Measurements from ENCODE around the gene STK17A. TPM values are rescaled to one million over a fixed set of nuclear protein-coding genes. Genes with fewer than 3 reads are reported as not detected.
"Not testable (repeated sequence)": the region's sequence is repeated elsewhere in the genome, so short reads cannot be mapped to it uniquely, and the experiment has no call there.

Gene STK17A
- total and polyA plus RNA-seq, 5 donors from 2014 or later, result 104 to 139 (median 110) TPM

DNA sequence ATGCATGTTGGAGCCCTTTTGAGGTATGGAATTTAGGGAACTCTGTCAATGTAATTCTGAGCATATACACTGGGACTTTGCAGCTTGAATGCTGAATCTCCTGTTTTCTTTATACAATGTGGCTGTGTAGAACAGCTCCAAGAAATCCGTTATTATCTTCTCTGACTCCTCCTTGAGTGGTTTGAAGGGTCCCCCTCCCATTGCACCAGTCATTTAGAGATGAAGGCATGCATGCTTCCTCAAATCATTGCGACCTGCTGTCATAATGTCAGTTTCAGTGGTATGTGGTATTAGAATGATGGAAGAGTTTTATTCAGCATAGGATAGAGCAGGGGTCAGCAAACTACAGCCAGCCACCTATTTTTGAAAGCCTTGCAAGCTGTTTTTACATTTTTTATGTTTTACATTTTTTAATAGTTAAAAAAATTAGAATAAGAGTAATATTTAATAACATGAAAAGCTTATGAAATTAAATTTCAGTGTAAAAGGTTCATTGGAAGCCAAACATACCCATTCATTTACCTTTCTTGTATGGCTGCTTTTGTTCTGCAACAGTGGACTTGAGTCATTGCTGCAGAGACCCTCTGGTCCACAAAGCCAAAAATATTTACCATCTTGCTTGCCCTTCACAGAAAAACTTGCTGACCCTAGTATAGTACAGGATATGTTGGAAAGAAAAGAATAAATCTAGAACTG, 8.1 kb downstream of the STK17A start:
- Histone ChIP-seq H3K36me3 (ENCODE audit: control insufficient read depth, insufficient read depth, low read length) (peaks cover 4% of the 10 kb centered on the region), H3K27me3 (ENCODE audit: control insufficient read depth, insufficient read depth, low read length) (no peaks in the 10 kb centered on the region), H3K4me1 (ENCODE audit: control insufficient read depth, insufficient read depth, low read length, poor library complexity, severe bottlenecking) (peaks cover 88% of the 10 kb centered on the region), H3K27ac (ENCODE audit: insufficient read depth, low read length, poor library complexity, severe bottlenecking) (no peak overlapping the region), H3K4me3 (ENCODE audit: low read depth, low read length) (peak overlapping the region; percentile 51), H3K9me3 (ENCODE audit: control insufficient read depth in 2 of 2, low read length in 2 of 2) (no peaks in the 10 kb centered on the region)
- ATAC-seq (ENCODE audit: low read depth in 2 of 2) (no peak), DNase-seq (peak in 1 of 3 donors; percentile 58)
- Mint-ChIP-seq H3K36me3 (peaks cover 12% of the 10 kb centered on the region), H3K4me3 (peak overlapping the region; percentile 38 to 83 (median 74)), H3K27ac (peak overlapping the region; percentile 37 to 84 (median 83)), H3K4me1 (peaks cover 58 to 91% (median 76%) of the 10 kb centered on the region in 4 donors), H3K9me3 (no peaks in the 10 kb centered on the region), H3K27me3 (no peaks in the 10 kb centered on the region)

DNA sequence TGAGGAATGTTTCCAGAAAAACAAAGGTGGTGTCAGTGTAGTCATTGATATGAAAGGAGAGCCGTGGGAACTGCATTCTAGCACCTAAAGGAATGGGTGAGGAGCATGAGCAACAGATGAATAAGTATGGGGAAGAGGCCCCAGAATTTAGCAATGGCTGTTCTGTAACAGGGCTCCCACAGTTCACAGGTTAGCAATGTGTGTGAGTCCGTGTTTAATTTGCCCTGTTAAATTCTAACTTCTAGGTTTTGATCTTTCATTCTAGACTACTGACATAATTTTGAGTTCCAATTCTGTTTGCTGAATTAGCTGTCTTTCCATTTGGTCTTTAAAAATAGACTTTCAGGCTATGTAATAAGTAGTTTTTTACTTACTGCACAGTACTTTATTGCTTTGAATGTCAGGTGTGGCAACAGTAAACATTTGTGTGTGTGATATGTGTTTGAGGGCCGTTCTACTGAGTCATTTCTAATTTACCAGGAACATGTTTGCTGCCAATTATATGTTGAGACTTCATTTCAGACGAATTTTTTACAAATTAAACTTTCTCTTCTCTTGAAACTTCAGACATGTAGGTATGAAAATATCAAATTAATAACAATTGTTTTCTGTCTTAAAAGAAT, 8.8 kb downstream of the STK17A start:
- peak overlapping the region; percentile 72 to 83 (median 75) for H3K4me3 Mint-ChIP-seq
- Histone ChIP-seq H3K27me3 (ENCODE audit: control insufficient read depth, insufficient read depth, low read length) (no peaks in the 10 kb centered on the region), H3K9me3 (ENCODE audit: control insufficient read depth in 2 of 2, low read length in 2 of 2) (no peaks in the 10 kb centered on the region), H3K4me1 (ENCODE audit: control insufficient read depth, insufficient read depth, low read length, poor library complexity, severe bottlenecking) (peaks cover 84% of the 10 kb centered on the region), H3K27ac (ENCODE audit: insufficient read depth, low read length, poor library complexity, severe bottlenecking) (peak overlapping the region; percentile 17), H3K36me3 (ENCODE audit: control insufficient read depth, insufficient read depth, low read length) (peaks cover 11% of the 10 kb centered on the region), H3K4me3 (ENCODE audit: low read depth, low read length) (peak overlapping the region; percentile 51)
- peak overlapping the region; percentile 27 to 84 (median 83) for H3K27ac Mint-ChIP-seq
- no peaks in the 10 kb centered on the region for H3K27me3 Mint-ChIP-seq
- ATAC-seq (ENCODE audit: low read depth in 2 of 2) (no peak), DNase-seq (no peak)
- H3K36me3 Mint-ChIP-seq, result peaks cover 17% of the 10 kb centered on the region
- H3K9me3 Mint-ChIP-seq, result no peaks in the 10 kb centered on the region
- H3K4me1 Mint-ChIP-seq, result peaks cover 58 to 86% (median 72%) of the 10 kb centered on the region in 4 donors

DNA sequence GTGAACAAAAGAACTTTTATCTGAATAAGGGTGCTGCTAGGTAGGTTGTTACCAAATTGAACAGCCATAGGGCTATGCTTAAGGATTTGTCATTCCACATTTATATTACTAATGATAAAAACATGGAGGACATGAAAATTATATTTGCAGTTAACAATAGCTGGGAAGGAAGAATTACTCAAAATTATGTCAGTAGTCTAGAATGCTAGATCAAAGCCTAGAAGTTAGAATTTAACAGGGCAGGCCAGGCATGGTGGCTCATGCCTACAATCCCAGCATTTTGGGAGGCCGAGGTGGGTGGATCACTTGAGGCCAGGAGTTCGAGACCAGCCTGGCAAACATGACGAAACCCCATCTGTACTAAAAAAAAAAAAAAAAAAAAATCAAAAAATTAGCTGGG, 9.4 kb downstream of the STK17A start:
- Histone ChIP-seq H3K27ac (ENCODE audit: insufficient read depth, low read length, poor library complexity, severe bottlenecking) (peak overlapping the region; percentile 17), H3K4me3 (ENCODE audit: low read depth, low read length) (peak overlapping the region; percentile 51), H3K9me3 (ENCODE audit: control insufficient read depth in 2 of 2, low read length in 2 of 2) (no peaks in the 10 kb centered on the region), H3K27me3 (ENCODE audit: control insufficient read depth, insufficient read depth, low read length) (no peaks in the 10 kb centered on the region), H3K4me1 (ENCODE audit: control insufficient read depth, insufficient read depth, low read length, poor library complexity, severe bottlenecking) (peaks cover 81% of the 10 kb centered on the region), H3K36me3 (ENCODE audit: control insufficient read depth, insufficient read depth, low read length) (peaks cover 18% of the 10 kb centered on the region)
- Mint-ChIP-seq H3K27ac (peak overlapping the region in 1 of 3 donors; percentile 83), H3K9me3 (no peaks in the 10 kb centered on the region), H3K36me3 (peaks cover 21% of the 10 kb centered on the region), H3K4me3 (peak overlapping the region; percentile 28 to 83 (median 66)), H3K4me1 (peaks cover 54 to 82% (median 71%) of the 10 kb centered on the region in 4 donors), H3K27me3 (no peaks in the 10 kb centered on the region)
- ATAC-seq (ENCODE audit: low read depth in 2 of 2), result no peak
- no peak for DNase-seq

GRCh38 chr7:43593010-43593409, 10.1 kb downstream of the STK17A start:
- H3K36me3 Mint-ChIP-seq, result peaks cover 21% of the 10 kb centered on the region
- H3K27ac Mint-ChIP-seq, result peak overlapping the region; percentile 43 to 90 (median 76)
- peaks cover 24% of the 10 kb centered on the region for H3K36me3 ChIP-seq (ENCODE audit: control insufficient read depth, insufficient read depth, low read length)
- no peaks in the 10 kb centered on the region for H3K9me3 Mint-ChIP-seq
- ATAC-seq (ENCODE audit: low read depth in 2 of 2), result no peak
- H3K27me3 Mint-ChIP-seq, result no peaks in the 10 kb centered on the region
- H3K4me3 ChIP-seq (ENCODE audit: low read depth, low read length), result peak overlapping the region; percentile 4
- H3K9me3 ChIP-seq (ENCODE audit: control insufficient read depth in 2 of 2, low read length in 2 of 2), result no peaks in the 10 kb centered on the region
- H3K4me3 Mint-ChIP-seq, result peak overlapping the region in 3 of 4 donors; percentile 58 to 82 (median 71)
- peak overlapping the region; percentile 28 for H3K27ac ChIP-seq (ENCODE audit: insufficient read depth, low read length, poor library complexity, severe bottlenecking)
- H3K4me1 Mint-ChIP-seq, result peaks cover 54 to 78% (median 68%) of the 10 kb centered on the region in 4 donors
- peaks cover 74% of the 10 kb centered on the region for H3K4me1 ChIP-seq (ENCODE audit: control insufficient read depth, insufficient read depth, low read length, poor library complexity, severe bottlenecking)
- no peaks in the 10 kb centered on the region for H3K27me3 ChIP-seq (ENCODE audit: control insufficient read depth, insufficient read depth, low read length)
- DNase-seq, result no peak

GRCh38 chr7:43594020-43594419, 11.1 kb downstream of the STK17A start:
- H3K27me3 ChIP-seq (ENCODE audit: control insufficient read depth, insufficient read depth, low read length), result no peaks in the 10 kb centered on the region
- no peak for ATAC-seq (ENCODE audit: low read depth in 2 of 2)
- Mint-ChIP-seq H3K36me3 (peaks cover 29% of the 10 kb centered on the region), H3K4me1 (peaks cover 51 to 73% (median 64%) of the 10 kb centered on the region in 4 donors), H3K9me3 (no peaks in the 10 kb centered on the region), H3K27ac (peak overlapping the region; percentile 87 to 95 (median 90)), H3K27me3 (no peaks in the 10 kb centered on the region), H3K4me3 (peak overlapping the region; percentile 58 to 88 (median 76))
- no peak for DNase-seq
- peaks cover 64% of the 10 kb centered on the region for H3K4me1 ChIP-seq (ENCODE audit: control insufficient read depth, insufficient read depth, low read length, poor library complexity, severe bottlenecking)
- H3K27ac ChIP-seq (ENCODE audit: insufficient read depth, low read length, poor library complexity, severe bottlenecking), result no peak overlapping the region
- peak overlapping the region; percentile 56 for H3K4me3 ChIP-seq (ENCODE audit: low read depth, low read length)
- H3K36me3 ChIP-seq (ENCODE audit: control insufficient read depth, insufficient read depth, low read length), result peaks cover 33% of the 10 kb centered on the region
- H3K9me3 ChIP-seq (ENCODE audit: control insufficient read depth in 2 of 2, low read length in 2 of 2), result no peaks in the 10 kb centered on the region

- Mint-ChIP-seq H3K4me1 (peaks cover 45 to 64% (median 56%) of the 10 kb centered on the region in 4 donors), H3K4me3 (peak overlapping the region in 1 of 4 donors; percentile 9), H3K36me3 (peaks cover 37% of the 10 kb centered on the region)
- H3K4me3 ChIP-seq (ENCODE audit: low read depth, low read length); H3K27me3 Mint-ChIP-seq; ATAC-seq (ENCODE audit: low read depth in 2 of 2); H3K27ac Mint-ChIP-seq; H3K9me3 Mint-ChIP-seq; H3K9me3 ChIP-seq (ENCODE audit: control insufficient read depth in 2 of 2, low read length in 2 of 2); H3K27ac ChIP-seq (ENCODE audit: insufficient read depth, low read length, poor library complexity, severe bottlenecking); H3K27me3 ChIP-seq (ENCODE audit: control insufficient read depth, insufficient read depth, low read length); DNase-seq: not testable (repeated sequence)
- Histone ChIP-seq H3K4me1 (ENCODE audit: control insufficient read depth, insufficient read depth, low read length, poor library complexity, severe bottlenecking) (peaks cover 52% of the 10 kb centered on the region), H3K36me3 (ENCODE audit: control insufficient read depth, insufficient read depth, low read length) (peaks cover 51% of the 10 kb centered on the region)
Measured at GRCh38 chr7:43596426-43596825, 13.5 kb downstream of the STK17A start.

DNA sequence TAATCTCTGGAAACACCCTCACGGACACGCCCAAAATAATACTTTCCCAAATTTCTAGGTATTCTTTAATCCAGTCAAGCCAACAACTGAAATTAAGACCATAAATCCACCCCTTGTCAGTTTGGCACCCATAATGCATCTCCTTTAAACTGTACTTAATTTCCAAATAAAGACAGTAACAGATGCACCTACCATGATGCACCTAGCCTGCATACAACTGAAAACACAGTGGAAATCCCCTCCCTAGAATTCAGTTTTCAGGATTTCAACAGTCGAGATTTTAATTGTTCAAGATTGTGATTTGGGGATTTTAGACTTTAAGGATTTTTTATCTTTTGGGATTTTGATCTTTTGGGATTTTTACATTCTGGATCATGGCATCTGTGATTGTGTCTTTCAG, 17.1 kb downstream of the STK17A start:
- Mint-ChIP-seq H3K27me3 (no peaks in the 10 kb centered on the region), H3K4me1 (peaks cover 29 to 38% (median 34%) of the 10 kb centered on the region in 4 donors), H3K4me3 (no peak overlapping the region), H3K9me3 (no peaks in the 10 kb centered on the region), H3K36me3 (peaks cover 38% of the 10 kb centered on the region), H3K27ac (peak overlapping the region in 1 of 3 donors; percentile 13)
- Histone ChIP-seq H3K27me3 (ENCODE audit: control insufficient read depth, insufficient read depth, low read length) (no peaks in the 10 kb centered on the region), H3K27ac (ENCODE audit: insufficient read depth, low read length, poor library complexity, severe bottlenecking) (no peak overlapping the region), H3K4me3 (ENCODE audit: low read depth, low read length) (no peak overlapping the region), H3K9me3 (ENCODE audit: control insufficient read depth in 2 of 2, low read length in 2 of 2) (no peaks in the 10 kb centered on the region), H3K36me3 (ENCODE audit: control insufficient read depth, insufficient read depth, low read length) (peaks cover 63% of the 10 kb centered on the region), H3K4me1 (ENCODE audit: control insufficient read depth, insufficient read depth, low read length, poor library complexity, severe bottlenecking) (peaks cover 51% of the 10 kb centered on the region)
- ATAC-seq (ENCODE audit: low read depth in 2 of 2) (no peak), DNase-seq (no peak)

Data from CD4-positive, CD25-positive, alpha-beta regulatory T cell (primary cell).